SK-N-SH treated with all-trans-retinoic acid at 6 μM for 48 hours (cell line): ENCODE data around the gene OBSCN.

Source experiments
- CSDC2 ChIP-seq: fragments of 250-450 bp; sonication (Bioruptor Pico); IDR thresholded peaks from 2 replicates; pipeline ENCODE4 v1.5.0; 2020; ENCODE audit warnings: mild to moderate bottlenecking, moderate library complexity
- GLIS3 ChIP-seq: fragments of 250-450 bp; sonication (Bioruptor Pico); IDR thresholded peaks from 2 replicates; pipeline ENCODE4 v1.5.0; 2020; ENCODE audit warnings: mild to moderate bottlenecking, moderate library complexity
- PPARA ChIP-seq: fragments of 250-450 bp; sonication (Bioruptor Pico); IDR thresholded peaks from 2 replicates; pipeline ENCODE4 v1.5.0; 2020; ENCODE audit warnings: mild to moderate bottlenecking, borderline replicate concordance
- TSHZ2 ChIP-seq: fragments of 250-450 bp; sonication (Bioruptor Pico); IDR thresholded peaks from 2 replicates; pipeline ENCODE4 v1.5.0; 2020; ENCODE audit warnings: mild to moderate bottlenecking, moderate library complexity
- ZC3H10 ChIP-seq: fragments of 250-450 bp; sonication (Bioruptor Pico); IDR thresholded peaks from 2 replicates; pipeline ENCODE4 v1.5.1; 2021; ENCODE audit warnings: mild to moderate bottlenecking, moderate library complexity

- TF ChIP-seq PPARA, result no peak
- no peak for TF ChIP-seq GLIS3 (CRISPR knock-in tag)
- no peak for TF ChIP-seq CSDC2 (CRISPR knock-in tag)
- TF ChIP-seq ZC3H10 (CRISPR knock-in tag), result no peak
- no peak for TF ChIP-seq TSHZ2 (CRISPR knock-in tag)
Measured at GRCh38 chr1:228350179-228350742, 142.4 kb downstream of the OBSCN start.
